Colonic mucosa (tissue), 4 donors: ENCODE measurements around the gene GSTK1. TPM values are rescaled to one million over a fixed set of nuclear protein-coding genes. Genes with fewer than 3 reads are reported as not detected.

ENCODE experiments used
- DNase-seq: peaks from one replicate; pipeline ENCODE4 v3.0.0-alpha.2; 2020
- H3K27ac ChIP-seq: fragments of 200-600 bp; one replicate; pipeline ENCODE4 v1.8.0; 2021
- H3K27me3 ChIP-seq: fragments of 200-600 bp; one replicate; pipeline ENCODE4 v1.8.0; 2021
- H3K36me3 ChIP-seq: fragments of 200-600 bp; one replicate; pipeline ENCODE4 v1.8.0; 2021
- H3K4me1 ChIP-seq: fragments of 200-600 bp; one replicate; pipeline ENCODE4 v1.8.0; 2021; ENCODE audit warnings: mild to moderate bottlenecking
- H3K4me3 ChIP-seq: fragments of 200-600 bp; one replicate; pipeline ENCODE4 v1.8.0; 2021
- H3K9ac ChIP-seq, 2 donors: one replicate each; pipeline ENCODE4 v1.7.0; 2013; ENCODE audit warnings: control low read depth in 2 of 2, low read depth in 2 of 2, low read length in 2 of 2
- H3K9me3 ChIP-seq: fragments of 200-600 bp; one replicate; pipeline ENCODE4 v1.8.0; 2021
- intact Hi-C: fragments of 100-400 bp; cut with DNase I; formaldehyde crosslinking; loops from one replicate; pipeline ENCODE4 v1.14.1; 2022
- total RNA-seq, 2 donors: library from RNA; stranded (reverse); fragmentation: NEBNext Ultra II Directional in 1 of 2; extraction: Animal tissue kit (Norgen Biotek cat#: 25700) in 1 of 2; gene quantifications; one replicate each; pipeline ENCODE4 v1.2.1, GENCODE V29; 2021
- TF ChIP-seq, protein P1 (sequence below): fragments of 200-600 bp; IDR thresholded peaks from one replicate; pipeline ENCODE4 v1.8.0; 2022; ENCODE audit warnings: antibody characterized with exemption, mild to moderate bottlenecking
- donor health status: healthy.
- donor health status: DM: no; HTN: no; CAD: no.
- donor health status: DM: no; HTN: no; CAD: no.

The GSTK1 gene
- total RNA-seq, 2 donors from 2014 or later, result 210 to 272 TPM

DNA sequence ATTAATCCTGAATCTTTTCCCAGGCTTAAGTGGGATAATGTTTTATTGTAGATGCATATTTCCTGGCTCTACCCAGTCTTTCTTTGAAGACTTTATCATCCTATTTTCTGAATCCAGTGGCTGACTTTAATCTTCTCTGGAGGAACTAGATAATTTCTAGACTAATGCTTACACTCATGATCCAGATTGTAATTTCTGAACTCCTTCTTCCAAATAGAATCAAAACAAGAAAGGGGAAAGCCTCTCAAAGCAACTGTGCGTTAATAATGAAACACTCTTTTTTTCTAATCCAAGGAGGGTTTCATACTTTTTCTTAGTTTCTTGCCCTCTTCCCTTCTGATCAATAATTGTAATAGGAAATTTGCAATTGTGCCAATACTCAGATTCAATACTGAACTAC is 8.0 kb downstream of the GSTK1 start:
- Histone ChIP-seq H3K27ac (no peak overlapping the region), H3K36me3 (no peaks in the 10 kb centered on the region), H3K9me3 (no peaks in the 10 kb centered on the region), H3K4me1 (no peaks in the 10 kb centered on the region), H3K9ac (no peak overlapping the region), H3K4me3 (no peak overlapping the region), H3K27me3 (no peaks in the 10 kb centered on the region)
- DNase-seq, result no peak
- intact Hi-C loops, result no loop called here
- TF ChIP-seq, protein P1, sequence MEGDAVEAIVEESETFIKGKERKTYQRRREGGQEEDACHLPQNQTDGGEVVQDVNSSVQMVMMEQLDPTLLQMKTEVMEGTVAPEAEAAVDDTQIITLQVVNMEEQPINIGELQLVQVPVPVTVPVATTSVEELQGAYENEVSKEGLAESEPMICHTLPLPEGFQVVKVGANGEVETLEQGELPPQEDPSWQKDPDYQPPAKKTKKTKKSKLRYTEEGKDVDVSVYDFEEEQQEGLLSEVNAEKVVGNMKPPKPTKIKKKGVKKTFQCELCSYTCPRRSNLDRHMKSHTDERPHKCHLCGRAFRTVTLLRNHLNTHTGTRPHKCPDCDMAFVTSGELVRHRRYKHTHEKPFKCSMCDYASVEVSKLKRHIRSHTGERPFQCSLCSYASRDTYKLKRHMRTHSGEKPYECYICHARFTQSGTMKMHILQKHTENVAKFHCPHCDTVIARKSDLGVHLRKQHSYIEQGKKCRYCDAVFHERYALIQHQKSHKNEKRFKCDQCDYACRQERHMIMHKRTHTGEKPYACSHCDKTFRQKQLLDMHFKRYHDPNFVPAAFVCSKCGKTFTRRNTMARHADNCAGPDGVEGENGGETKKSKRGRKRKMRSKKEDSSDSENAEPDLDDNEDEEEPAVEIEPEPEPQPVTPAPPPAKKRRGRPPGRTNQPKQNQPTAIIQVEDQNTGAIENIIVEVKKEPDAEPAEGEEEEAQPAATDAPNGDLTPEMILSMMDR, result no peak

DNA sequence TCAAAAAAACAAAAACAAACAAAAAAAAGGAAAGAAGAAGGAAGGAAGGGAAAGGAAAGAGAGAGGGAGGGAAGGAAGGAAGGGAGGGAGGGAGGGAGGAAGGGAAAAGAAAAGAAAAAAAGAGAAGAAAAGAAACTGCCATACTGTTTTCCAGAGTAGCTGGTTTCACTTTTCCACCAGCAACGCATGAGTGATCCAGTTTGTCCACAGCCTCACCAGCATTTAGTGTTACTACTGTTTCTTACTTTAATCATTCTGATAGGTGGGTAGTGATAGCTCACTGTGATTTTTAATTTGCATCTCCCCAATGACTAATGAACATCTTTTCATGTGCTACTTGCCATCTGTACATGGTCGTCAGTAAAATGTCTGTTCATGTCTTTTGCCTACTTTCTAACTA is 9.6 kb downstream of the GSTK1 start:
- intact Hi-C loops, result no loop called here
- TF ChIP-seq, protein P1, result no peak

DNA sequence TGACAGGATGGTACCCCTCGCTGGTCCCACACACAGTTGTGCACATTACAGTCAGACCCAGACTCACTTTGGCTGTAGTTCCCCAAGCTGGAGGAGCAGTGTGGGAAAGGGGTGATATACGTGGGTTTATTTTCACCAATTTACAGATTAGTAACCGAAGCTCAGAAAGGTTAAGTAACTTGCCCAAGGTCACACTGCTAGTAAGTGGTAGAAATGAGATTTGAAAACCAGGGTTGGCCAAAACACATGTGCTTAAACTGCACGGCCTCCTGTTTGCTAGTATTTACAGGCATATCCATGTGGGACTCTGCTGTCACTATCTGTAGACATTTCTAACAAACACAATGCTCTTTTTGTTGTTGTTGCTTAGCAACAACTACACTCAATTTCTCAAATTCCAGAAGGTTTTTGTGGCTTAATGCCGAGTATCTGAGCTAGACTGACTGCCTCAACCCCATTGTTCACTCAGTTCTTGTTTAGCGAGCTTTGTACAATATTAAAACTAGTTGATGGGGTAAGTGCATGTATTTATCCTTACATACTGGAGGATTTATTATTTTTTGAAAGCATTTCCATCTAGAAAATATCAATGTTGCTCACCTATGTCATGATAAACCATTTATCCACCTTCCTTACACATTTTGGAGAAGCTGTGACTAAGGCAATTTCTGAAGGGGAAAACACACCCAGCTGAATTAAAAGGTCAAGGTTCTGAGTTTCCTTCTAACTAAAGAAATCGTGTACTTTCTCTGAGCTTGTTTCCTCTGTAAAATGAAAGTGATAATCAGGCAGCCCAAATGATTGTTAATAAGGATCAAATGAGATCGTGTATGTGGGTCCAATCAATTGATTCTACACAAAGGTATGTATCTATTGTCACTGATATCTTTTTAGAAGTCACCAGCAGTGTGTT is 16.2 kb downstream of the GSTK1 start:
- Histone ChIP-seq H3K9ac (peak overlapping the region in 1 of 2 donors; percentile 51), H3K9me3 (no peaks in the 10 kb centered on the region), H3K4me1 (peaks cover 8% of the 10 kb centered on the region), H3K27me3 (no peaks in the 10 kb centered on the region), H3K27ac (no peak overlapping the region), H3K36me3 (no peaks in the 10 kb centered on the region), H3K4me3 (no peak overlapping the region)
- no peak for DNase-seq
- intact Hi-C loops, result no loop called here
- TF ChIP-seq, protein P1, result no peak

More for the DNA sequence above, 9.6 kb downstream of the GSTK1 start:
- no peaks in the 10 kb centered on the region for H3K27me3 ChIP-seq
- no peak overlapping the region for H3K4me3 ChIP-seq
- no peak for DNase-seq
- H3K9me3 ChIP-seq, result no peaks in the 10 kb centered on the region
- H3K36me3 ChIP-seq, result no peaks in the 10 kb centered on the region
- H3K4me1 ChIP-seq, result no peaks in the 10 kb centered on the region
- no peak overlapping the region for H3K9ac ChIP-seq
- H3K27ac ChIP-seq, result no peak overlapping the region

GRCh38 chr7:143280160-143280559 is 16.9 kb downstream of the GSTK1 start:
- Histone ChIP-seq H3K36me3 (no peaks in the 10 kb centered on the region), H3K4me3 (no peak overlapping the region), H3K9me3 (no peaks in the 10 kb centered on the region), H3K9ac (peak overlapping the region in 1 of 2 donors; percentile 51), H3K27me3 (no peaks in the 10 kb centered on the region), H3K4me1 (peaks cover 8% of the 10 kb centered on the region), H3K27ac (no peak overlapping the region)
- DNase-seq, result no peak
- intact Hi-C loops, result no loop called here
- TF ChIP-seq, protein P1, result no peak

- TF ChIP-seq, protein P1, result no peak
- Histone ChIP-seq H3K4me3 (no peak overlapping the region), H3K36me3 (no peaks in the 10 kb centered on the region), H3K27ac (no peak overlapping the region), H3K4me1 (peaks cover 8% of the 10 kb centered on the region), H3K9ac (no peak overlapping the region), H3K27me3 (no peaks in the 10 kb centered on the region), H3K9me3 (no peaks in the 10 kb centered on the region)
- intact Hi-C loops, result no loop called here
- DNase-seq, result no peak
These were observed 17.3 kb downstream of the GSTK1 start for GRCh38 chr7:143280566-143280965.
